Activated naive CD4-positive, alpha-beta T cell treated with anti-CD3 and anti-CD28 coated beads, Interleukin-2, amount 10 ng/mL, durations not matched to agents 7 days and 5 days (primary cell): ENCODE data around the gene MRPL55.

Experiments
- CTCF ChIA-PET: fragments of 350-600 bp; sonication (Branson Sonifier 250); formaldehyde crosslinking; loops from one replicate; lab custom pipeline; 2021; ENCODE audit warnings: antibody characterized with exemption; lab: Charles Lee
- DNase-seq: peaks from one replicate; pipeline ENCODE4 v3.0.0-alpha.2; 2020
- H3K27ac Mint-ChIP-seq: one replicate; pipeline ENCODE4 v1.8.0; 2021; ENCODE audit warnings: mild to moderate bottlenecking, moderate library complexity, mixed read lengths
- H3K27me3 Mint-ChIP-seq: one replicate; pipeline ENCODE4 v1.8.0; 2021; ENCODE audit warnings: mild to moderate bottlenecking, mixed read lengths
- H3K36me3 Mint-ChIP-seq: one replicate; pipeline ENCODE4 v1.8.0; 2021; ENCODE audit warnings: mixed read lengths
- H3K4me1 Mint-ChIP-seq: one replicate; pipeline ENCODE4 v1.8.0; 2021; ENCODE audit warnings: mixed read lengths
- H3K4me3 Mint-ChIP-seq: one replicate; pipeline ENCODE4 v1.8.0; 2021; ENCODE audit warnings: mild to moderate bottlenecking, moderate library complexity, mixed read lengths
- H3K9me3 Mint-ChIP-seq: one replicate; pipeline ENCODE4 v1.8.0; 2021; ENCODE audit warnings: mixed read lengths

MRPL55 gene

DNA sequence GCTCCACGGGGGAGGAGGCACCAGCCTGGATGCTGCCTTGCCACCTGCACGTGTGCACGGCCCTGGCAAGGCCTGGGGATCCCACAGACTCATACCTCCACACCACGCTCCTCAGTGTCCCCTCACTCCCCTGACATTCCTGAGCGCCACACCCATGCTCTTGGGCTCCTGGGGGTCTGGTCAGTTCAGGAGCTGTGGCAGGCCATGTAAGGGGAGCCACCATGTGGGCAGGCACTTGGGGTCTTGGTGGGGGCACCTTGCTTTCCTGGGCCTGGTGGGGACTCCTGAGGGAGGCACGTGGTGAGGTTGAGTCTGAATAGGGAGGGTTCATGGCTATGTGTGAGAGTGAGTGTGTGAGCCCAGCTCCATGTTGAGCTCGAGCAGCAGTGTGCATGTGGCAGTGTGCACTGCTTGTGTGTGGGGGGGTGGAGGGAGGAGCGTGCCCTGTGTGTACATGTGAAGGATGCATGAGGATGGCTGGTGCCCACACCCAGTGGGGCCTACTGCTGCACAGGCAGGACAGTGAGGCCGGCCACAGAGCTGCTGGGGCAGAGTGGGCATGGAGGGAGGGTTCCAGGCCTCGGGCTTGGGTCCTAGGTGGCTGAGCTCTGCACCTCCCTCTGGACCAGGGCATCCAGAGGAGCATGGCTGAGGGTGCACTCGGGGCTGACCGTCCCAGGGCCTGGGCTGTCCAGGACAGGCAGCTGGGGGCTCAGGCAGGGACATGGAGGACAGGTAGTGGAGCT, 42.3 kb upstream of the MRPL55 start:
- Mint-ChIP-seq H3K27ac (no peak overlapping the region), H3K9me3 (no peaks in the 10 kb centered on the region)

GRCh38 chr1:228150461-228151179, 41.5 kb upstream of the MRPL55 start:
- H3K9me3 Mint-ChIP-seq = no peaks in the 10 kb centered on the region
- H3K36me3 Mint-ChIP-seq = peaks cover 2% of the 10 kb centered on the region
- DNase-seq = no peak
- H3K27me3 Mint-ChIP-seq = no peaks in the 10 kb centered on the region
- H3K4me3 Mint-ChIP-seq = no peak overlapping the region
- H3K27ac Mint-ChIP-seq = no peak overlapping the region
- CTCF ChIA-PET = no interaction called here
- peaks cover 10% of the 10 kb centered on the region for H3K4me1 Mint-ChIP-seq

More for the DNA sequence above, 42.3 kb upstream of the MRPL55 start:
- no peak for DNase-seq
- Mint-ChIP-seq H3K4me1 (peaks cover 14% of the 10 kb centered on the region), H3K36me3 (no peaks in the 10 kb centered on the region), H3K27me3 (no peaks in the 10 kb centered on the region), H3K4me3 (no peak overlapping the region)
- CTCF ChIA-PET = no interaction called here

GRCh38 chr1:228150120-228150460, 41.0 kb upstream of the MRPL55 start:
- no peak for DNase-seq
- CTCF ChIA-PET = no interaction called here
- peaks cover 7% of the 10 kb centered on the region for H3K4me1 Mint-ChIP-seq
- H3K27me3 Mint-ChIP-seq = no peaks in the 10 kb centered on the region
- H3K4me3 Mint-ChIP-seq = no peak overlapping the region
- H3K36me3 Mint-ChIP-seq = peaks cover 3% of the 10 kb centered on the region
- no peak overlapping the region for H3K27ac Mint-ChIP-seq
- no peaks in the 10 kb centered on the region for H3K9me3 Mint-ChIP-seq

DNA sequence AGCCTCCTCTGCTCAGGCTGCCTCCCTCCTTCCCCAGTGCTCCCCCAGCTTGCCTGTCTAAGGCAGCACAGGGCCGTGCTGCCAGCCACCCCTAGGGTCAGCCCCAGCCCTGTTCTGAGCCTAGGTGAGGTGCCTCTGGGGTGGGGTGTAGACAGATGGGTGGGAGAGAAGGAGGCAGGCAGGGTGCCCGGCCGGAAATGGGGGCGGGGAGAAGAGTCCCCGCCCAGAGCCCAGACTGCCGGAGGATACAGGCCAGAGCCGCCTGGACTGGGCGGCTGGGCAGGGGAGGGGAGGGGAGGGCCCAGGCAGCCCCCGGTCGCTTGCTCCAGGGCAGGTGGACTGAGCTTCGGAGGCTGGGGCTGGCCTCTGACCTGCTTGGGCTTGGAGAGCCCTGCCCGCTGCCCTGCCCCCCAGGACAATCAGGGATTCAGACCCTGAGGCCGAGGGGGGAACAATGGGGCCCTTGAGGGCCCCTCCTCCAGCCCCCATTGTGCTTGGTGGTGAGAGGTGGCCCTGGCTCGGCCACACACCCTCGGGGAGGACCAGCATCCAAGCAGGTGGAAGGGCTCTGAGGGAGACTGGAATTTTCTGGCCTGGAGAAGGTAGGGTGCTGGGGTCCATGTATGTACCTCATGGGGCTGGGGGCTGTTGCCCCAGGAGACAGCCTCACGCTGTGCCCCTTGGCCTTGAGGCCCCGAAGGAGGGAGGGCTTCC, 40.5 kb upstream of the MRPL55 start, which contains the start of gene GJC2:
TSS of gene GJC2 (plus strand) at position 525 of the 714 bp plus-strand sequence. CDS start 7,829 bp downstream, outside the sequence.
- H3K36me3 Mint-ChIP-seq = peaks cover 3% of the 10 kb centered on the region
- CTCF ChIA-PET = interaction anchor here (0.7 kb wide), 1 partner anchor 17 kb away, joined by 3 read pairs; no protein-coding TSS in a partner anchor
- H3K27me3 Mint-ChIP-seq = no peaks in the 10 kb centered on the region
- H3K9me3 Mint-ChIP-seq = no peaks in the 10 kb centered on the region
- H3K4me1 Mint-ChIP-seq = peaks cover 4% of the 10 kb centered on the region
- DNase-seq = no peak
- no peak within 1 kb of the TSS for H3K27ac Mint-ChIP-seq
- H3K4me3 Mint-ChIP-seq = no peak within 1 kb of the TSS

GRCh38 chr1:228148935-228149405, 39.9 kb upstream of the MRPL55 start:
- Mint-ChIP-seq H3K9me3 (no peaks in the 10 kb centered on the region), H3K4me3 (no peak overlapping the region), H3K27me3 (no peaks in the 10 kb centered on the region), H3K4me1 (peaks cover 6% of the 10 kb centered on the region), H3K36me3 (peaks cover 3% of the 10 kb centered on the region), H3K27ac (no peak overlapping the region)
- CTCF ChIA-PET = interaction anchor here (0.7 kb wide), 1 partner anchor 17 kb away, joined by 3 read pairs; no protein-coding TSS in a partner anchor
- no peak for DNase-seq

DNA sequence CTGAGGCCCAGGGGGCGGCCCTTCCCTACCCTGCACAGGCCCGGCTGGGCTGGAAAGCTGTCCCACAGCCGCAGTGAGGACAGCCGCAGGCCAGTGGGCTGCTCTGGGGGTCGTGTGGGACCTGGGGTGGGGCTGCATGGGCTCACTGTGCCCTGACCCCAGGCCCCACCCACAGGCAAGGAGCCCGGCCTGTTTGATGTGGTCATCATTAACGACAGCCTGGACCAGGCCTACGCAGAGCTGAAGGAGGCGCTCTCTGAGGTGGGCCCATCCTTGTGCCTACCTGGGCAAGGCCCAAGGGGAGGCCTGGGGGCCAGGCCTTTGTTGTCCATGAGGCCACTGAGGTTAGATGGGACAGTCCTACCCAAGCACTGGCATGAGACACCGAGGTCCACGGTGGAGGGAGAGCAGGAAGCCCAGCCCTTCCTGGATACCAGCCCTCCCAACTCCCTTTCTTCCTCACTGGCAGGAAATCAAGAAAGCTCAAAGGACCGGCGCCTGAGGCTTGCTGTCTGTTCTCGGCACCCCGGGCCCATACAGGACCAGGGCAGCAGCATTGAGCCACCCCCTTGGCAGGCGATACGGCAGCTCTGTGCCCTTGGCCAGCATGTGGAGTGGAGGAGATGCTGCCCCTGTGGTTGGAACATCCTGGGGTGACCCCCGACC, 39.2 kb upstream of the MRPL55 start:
- CTCF ChIA-PET = no interaction called here
- H3K9me3 Mint-ChIP-seq = no peaks in the 10 kb centered on the region
- H3K36me3 Mint-ChIP-seq = peaks cover 9% of the 10 kb centered on the region
- H3K4me3 Mint-ChIP-seq = no peak overlapping the region
- DNase-seq = no peak
- peaks cover 12% of the 10 kb centered on the region for H3K4me1 Mint-ChIP-seq
- H3K27me3 Mint-ChIP-seq = no peaks in the 10 kb centered on the region
- H3K27ac Mint-ChIP-seq = no peak overlapping the region

- Mint-ChIP-seq H3K27ac (no peak overlapping the region), H3K4me3 (no peak overlapping the region), H3K27me3 (no peaks in the 10 kb centered on the region)
Measured at GRCh38 chr1:228147768-228148167, 38.7 kb upstream of the MRPL55 start.

GRCh38 chr1:228147151-228147693, 38.1 kb upstream of the MRPL55 start:
- DNase-seq = no peak
- no peaks in the 10 kb centered on the region for H3K27me3 Mint-ChIP-seq
- H3K4me1 Mint-ChIP-seq = peaks cover 23% of the 10 kb centered on the region
- no peak overlapping the region for H3K27ac Mint-ChIP-seq
- CTCF ChIA-PET = no interaction called here
- H3K9me3 Mint-ChIP-seq = no peaks in the 10 kb centered on the region
- H3K4me3 Mint-ChIP-seq = no peak overlapping the region
- H3K36me3 Mint-ChIP-seq = peaks cover 19% of the 10 kb centered on the region

More at GRCh38 chr1:228147768-228148167, 38.7 kb upstream of the MRPL55 start:
- Mint-ChIP-seq H3K9me3 (no peaks in the 10 kb centered on the region), H3K36me3 (peaks cover 14% of the 10 kb centered on the region), H3K4me1 (peaks cover 18% of the 10 kb centered on the region)
- CTCF ChIA-PET = no interaction called here
- DNase-seq = no peak

GRCh38 chr1:228146417-228147150, 37.5 kb upstream of the MRPL55 start:
- H3K27me3 Mint-ChIP-seq = no peaks in the 10 kb centered on the region
- CTCF ChIA-PET = no interaction called here
- H3K9me3 Mint-ChIP-seq = no peaks in the 10 kb centered on the region
- H3K4me1 Mint-ChIP-seq = peaks cover 29% of the 10 kb centered on the region
- DNase-seq = no peak
- peak overlapping the region; percentile 24 for H3K27ac Mint-ChIP-seq
- H3K36me3 Mint-ChIP-seq = peaks cover 22% of the 10 kb centered on the region
- no peak overlapping the region for H3K4me3 Mint-ChIP-seq

DNA sequence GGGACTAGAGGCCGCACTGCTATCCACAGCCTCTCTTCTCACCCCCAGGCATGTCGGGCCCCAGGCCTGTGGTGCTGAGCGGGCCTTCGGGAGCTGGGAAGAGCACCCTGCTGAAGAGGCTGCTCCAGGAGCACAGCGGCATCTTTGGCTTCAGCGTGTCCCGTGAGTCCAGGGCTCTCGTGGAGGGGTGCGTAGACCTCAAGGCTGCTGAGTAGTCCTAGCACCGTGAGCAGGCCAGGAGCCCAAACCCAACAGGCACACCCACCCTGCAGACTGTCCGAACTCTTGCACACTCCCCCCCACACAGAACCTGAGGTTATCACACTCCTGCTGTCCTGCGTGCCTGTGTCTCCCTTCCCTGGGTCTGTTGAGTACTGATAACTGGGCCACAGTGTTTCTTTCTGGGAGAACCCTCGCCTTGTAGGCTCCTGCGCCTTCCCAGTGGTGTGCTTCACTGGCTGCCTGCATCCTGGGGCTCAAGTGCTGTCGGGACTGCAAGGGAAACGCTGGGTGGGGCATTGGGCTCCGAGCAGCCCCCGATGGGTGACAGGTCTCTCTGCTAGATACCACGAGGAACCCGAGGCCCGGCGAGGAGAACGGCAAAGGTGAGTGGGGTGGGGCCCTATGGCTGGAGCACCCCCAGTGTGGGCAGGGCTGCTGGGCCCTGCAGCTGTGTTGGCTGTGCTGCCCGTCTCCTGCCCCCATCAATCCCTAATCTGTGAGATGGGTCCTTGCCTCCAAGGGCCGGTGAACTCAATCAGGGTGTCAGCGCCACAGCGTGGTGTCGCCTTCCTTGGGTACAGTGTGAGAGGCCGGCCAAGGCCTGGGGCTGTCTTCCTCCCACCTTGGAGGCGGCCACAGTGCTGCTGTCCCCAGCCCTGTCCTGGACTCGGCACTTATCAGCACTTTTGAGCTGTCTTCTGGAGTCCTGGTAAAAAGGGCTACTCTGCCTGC, 36.6 kb upstream of the MRPL55 start:
- H3K4me3 Mint-ChIP-seq = no peak overlapping the region
- no peak for DNase-seq
- H3K9me3 Mint-ChIP-seq = no peaks in the 10 kb centered on the region
- H3K36me3 Mint-ChIP-seq = peaks cover 28% of the 10 kb centered on the region
- peak overlapping the region; percentile 24 for H3K27ac Mint-ChIP-seq
- H3K4me1 Mint-ChIP-seq = peaks cover 35% of the 10 kb centered on the region
- no peaks in the 10 kb centered on the region for H3K27me3 Mint-ChIP-seq
- CTCF ChIA-PET = no interaction called here

DNA sequence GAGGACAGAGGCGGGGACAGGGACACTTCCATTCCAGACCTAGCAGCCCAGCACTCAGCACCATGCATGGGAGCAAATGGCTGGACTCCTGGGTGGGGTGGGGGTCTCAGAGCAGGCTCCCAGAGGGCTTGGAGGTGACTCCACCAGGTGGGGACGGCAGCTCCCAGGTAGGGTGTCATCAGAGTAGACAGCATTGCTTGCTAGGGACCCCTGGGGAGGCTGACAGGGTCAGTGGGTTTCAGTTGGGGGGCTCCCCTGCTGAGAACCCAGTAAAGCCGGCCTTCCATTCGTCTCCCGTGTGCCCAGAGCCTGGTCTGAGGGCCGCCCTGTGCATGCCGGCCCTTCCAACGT, 35.9 kb upstream of the MRPL55 start:
- H3K27ac Mint-ChIP-seq = no peak overlapping the region
- H3K9me3 Mint-ChIP-seq = no peaks in the 10 kb centered on the region
- DNase-seq = no peak
- H3K4me1 Mint-ChIP-seq = peaks cover 35% of the 10 kb centered on the region
- no peaks in the 10 kb centered on the region for H3K27me3 Mint-ChIP-seq
- CTCF ChIA-PET = no interaction called here
- H3K36me3 Mint-ChIP-seq = peaks cover 28% of the 10 kb centered on the region
- no peak overlapping the region for H3K4me3 Mint-ChIP-seq

DNA sequence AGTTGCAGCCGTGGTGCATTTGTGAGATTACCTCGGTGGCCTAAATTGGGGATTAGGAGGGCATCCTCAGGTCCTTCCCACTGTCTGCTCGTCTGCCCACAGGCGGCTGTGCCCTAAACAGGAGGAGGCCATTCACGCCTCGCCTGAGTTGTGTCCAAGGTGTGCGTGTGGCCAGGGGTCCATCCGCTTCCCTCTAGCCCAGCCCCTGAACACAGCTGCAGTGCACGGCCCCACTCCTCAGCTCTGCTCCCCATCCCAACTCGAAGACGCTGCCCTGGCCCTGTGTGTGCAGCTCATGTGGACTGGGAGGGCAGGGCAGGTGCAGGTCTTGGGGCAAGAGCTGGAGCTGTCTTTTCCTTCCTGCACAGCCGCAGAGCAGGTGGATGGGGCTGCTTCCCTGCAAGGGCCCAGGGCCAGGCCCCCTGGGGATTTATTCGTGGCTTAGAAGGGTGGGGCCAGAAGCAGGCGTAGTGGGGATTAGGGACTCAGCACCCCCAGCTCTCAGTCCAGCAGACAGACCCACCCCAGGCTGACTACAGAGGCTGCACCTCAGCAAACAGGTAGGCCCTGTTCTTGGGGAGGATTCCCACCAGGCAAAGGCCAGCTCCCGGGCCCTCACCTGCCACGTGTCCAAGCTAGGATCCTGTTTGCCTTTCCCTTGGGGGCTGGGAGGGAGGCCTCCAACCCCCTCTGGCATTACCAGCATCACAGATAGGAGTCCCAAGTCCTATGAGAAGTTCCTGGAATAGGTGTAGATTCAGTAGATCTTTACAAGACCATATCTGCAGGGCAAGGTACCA, 35.3 kb upstream of the MRPL55 start:
- Mint-ChIP-seq H3K4me1 (peaks cover 39% of the 10 kb centered on the region), H3K27ac (peak overlapping the region; percentile 98), H3K4me3 (no peak overlapping the region), H3K36me3 (peaks cover 28% of the 10 kb centered on the region), H3K27me3 (peaks cover 4% of the 10 kb centered on the region), H3K9me3 (no peaks in the 10 kb centered on the region)
- CTCF ChIA-PET = interaction anchor here (1.1 kb wide), 1 partner anchor 21 kb away, joined by 4 read pairs; the partner anchor contains the start of gene IBA57
- DNase-seq = no peak
